Activated naive CD4-positive, alpha-beta T cell treated with anti-CD3 and anti-CD28 coated beads for 36 hours (primary cell): ENCODE measurements around the gene DEFB124. TPM values are rescaled to one million over a fixed set of nuclear protein-coding genes. Genes with fewer than 3 reads are reported as not detected.
"Not testable (repeated sequence)": the region's sequence is repeated elsewhere in the genome, so short reads cannot be mapped to it uniquely, and the experiment has no call there.

Source experiments
- CTCF ChIA-PET: fragments of 350-600 bp; sonication (Branson Sonifier 250); formaldehyde crosslinking; loops from one replicate; lab custom pipeline; 2021; ENCODE audit warnings: antibody characterized with exemption; lab: Charles Lee
- DNase-seq: peaks from one replicate; pipeline ENCODE4 v3.0.0-alpha.2; 2020
- H3K27ac Mint-ChIP-seq: one replicate; pipeline ENCODE4 v1.8.0; 2021; ENCODE audit warnings: mild to moderate bottlenecking, mixed read lengths
- H3K27me3 Mint-ChIP-seq: one replicate; pipeline ENCODE4 v1.8.0; 2021; ENCODE audit warnings: low read depth, mixed read lengths
- H3K36me3 Mint-ChIP-seq: one replicate; pipeline ENCODE4 v1.8.0; 2021; ENCODE audit warnings: low read depth, mixed read lengths
- H3K4me1 Mint-ChIP-seq: one replicate; pipeline ENCODE4 v1.8.0; 2021; ENCODE audit warnings: low read depth, mixed read lengths
- H3K4me3 Mint-ChIP-seq: one replicate; pipeline ENCODE4 v1.8.0; 2021; ENCODE audit warnings: mild to moderate bottlenecking, moderate library complexity, mixed read lengths
- H3K9me3 Mint-ChIP-seq: one replicate; pipeline ENCODE4 v1.8.0; 2021; ENCODE audit warnings: mixed read lengths
- intact Hi-C: fragments of 100-400 bp; cut with micrococcal nuclease; formaldehyde crosslinking; loops from one replicate; pipeline ENCODE4 v1.15.1; 2023
- total RNA-seq, 2 experiments: library from RNA; stranded (reverse); gene quantifications; one replicate each; pipeline ENCODE4 v1.2.3, GENCODE V29; 2021

Gene DEFB124
- total RNA-seq, 2 experiments from 2014 or later, result not detected

- Mint-ChIP-seq H3K4me1 (no peaks in the 10 kb centered on the region), H3K36me3 (no peaks in the 10 kb centered on the region), H3K4me3 (no peak overlapping the region), H3K27me3 (peaks cover 4% of the 10 kb centered on the region), H3K27ac (no peak overlapping the region), H3K9me3 (no peaks in the 10 kb centered on the region)
- no peak for DNase-seq
- CTCF ChIA-PET, result interaction anchor here (0.6 to 4.2 kb wide), 4 partner anchors 9 to 249 kb away, joined by 3 to 23 read pairs (median 3); partner anchors contain the start of gene DEFB123
- intact Hi-C loops, result no loop called here
Observed at GRCh38 chr20:31449511-31450414, 25.2 kb downstream of the DEFB124 start.

GRCh38 chr20:31446084-31446819, 28.7 kb downstream of the DEFB124 start:
- CTCF ChIA-PET, result no interaction called here
- intact Hi-C loops, result no loop called here
- Mint-ChIP-seq H3K27ac (no peak overlapping the region), H3K27me3 (no peaks in the 10 kb centered on the region), H3K4me3 (no peak overlapping the region), H3K4me1 (no peaks in the 10 kb centered on the region), H3K9me3 (no peaks in the 10 kb centered on the region), H3K36me3 (no peaks in the 10 kb centered on the region)
- no peak for DNase-seq

GRCh38 chr20:31440012-31440659, 34.8 kb downstream of the DEFB124 start, which contains the start of gene DEFB123:
Gene DEFB123 (plus strand): TSS chr20:31440632. CDS start chr20:31440699, 67 bp downstream.
- Mint-ChIP-seq H3K9me3 (no peaks in the 10 kb centered on the region), H3K27ac (no peak within 1 kb of the TSS), H3K36me3 (no peaks in the 10 kb centered on the region), H3K4me3 (no peak within 1 kb of the TSS), H3K27me3 (peaks cover 4% of the 10 kb centered on the region), H3K4me1 (no peaks in the 10 kb centered on the region)
- peak; percentile 7 for DNase-seq
- intact Hi-C loops, result no loop called here
- CTCF ChIA-PET, result interaction anchor here (0.7 to 1.4 kb wide), 7 partner anchors 9 to 101 kb away, joined by 3 to 4 read pairs (median 3); no protein-coding TSS in a partner anchor

- intact Hi-C loops, result no loop called here
- Mint-ChIP-seq H3K27me3 (peaks cover 7% of the 10 kb centered on the region), H3K36me3 (no peaks in the 10 kb centered on the region), H3K4me3 (no peak overlapping the region), H3K9me3 (peaks cover 2% of the 10 kb centered on the region), H3K27ac (no peak overlapping the region), H3K4me1 (no peaks in the 10 kb centered on the region)
- CTCF ChIA-PET, result interaction anchor here (1.0 kb wide), 1 partner anchor 11 kb away, joined by 3 read pairs; no protein-coding TSS in a partner anchor
- DNase-seq, result no peak
Observed at GRCh38 chr20:31430568-31431115, 44.3 kb downstream of the DEFB124 start.

GRCh38 chr20:31427576-31427975, 47.4 kb downstream of the DEFB124 start:
- H3K27ac Mint-ChIP-seq, intact Hi-C loops, CTCF ChIA-PET, H3K4me1 Mint-ChIP-seq, H3K36me3 Mint-ChIP-seq, DNase-seq, H3K9me3 Mint-ChIP-seq, H3K27me3 Mint-ChIP-seq, H3K4me3 Mint-ChIP-seq: not testable (repeated sequence)

DNA sequence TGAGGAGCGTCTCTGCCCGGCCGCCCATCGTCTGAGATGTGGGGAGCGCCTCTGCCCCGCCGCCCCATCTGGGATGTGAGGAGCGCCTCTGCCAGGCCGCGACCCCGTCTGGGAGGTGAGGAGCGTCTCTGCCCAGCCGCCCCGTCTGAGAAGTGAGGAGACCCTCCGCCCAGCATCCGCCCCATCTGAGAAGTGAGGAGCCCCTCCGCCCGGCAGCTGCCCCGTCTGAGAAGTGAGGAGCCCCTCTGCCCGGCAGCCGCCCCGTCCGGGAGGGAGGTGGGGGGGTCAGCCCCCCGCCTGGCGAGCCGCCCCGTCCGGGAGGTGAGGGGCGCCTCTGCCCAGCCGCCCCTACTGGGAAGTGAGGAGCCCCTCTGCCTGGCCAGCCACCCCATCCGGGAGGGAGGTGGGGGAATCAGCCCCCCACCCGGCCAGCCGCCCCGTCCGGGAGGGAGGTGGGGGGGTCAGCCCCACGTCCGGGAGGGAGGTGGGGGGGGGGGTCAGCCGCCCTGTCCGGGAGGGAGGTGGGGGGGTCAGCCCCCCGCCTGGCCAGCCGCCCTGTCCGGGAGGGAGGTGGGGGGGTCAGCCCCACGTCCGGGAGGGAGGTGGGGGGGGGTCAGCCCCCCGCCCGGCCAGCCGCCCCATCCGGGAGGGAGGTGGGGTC, 47.9 kb downstream of the DEFB124 start:
- H3K4me1 Mint-ChIP-seq, H3K9me3 Mint-ChIP-seq, CTCF ChIA-PET, H3K27me3 Mint-ChIP-seq, H3K36me3 Mint-ChIP-seq, DNase-seq, intact Hi-C loops, H3K27ac Mint-ChIP-seq, H3K4me3 Mint-ChIP-seq: not testable (repeated sequence)

- CTCF ChIA-PET, result no interaction called here
- H3K9me3 Mint-ChIP-seq, result peaks cover 2% of the 10 kb centered on the region
- no peaks in the 10 kb centered on the region for H3K4me1 Mint-ChIP-seq
- intact Hi-C loops, result no loop called here
- H3K36me3 Mint-ChIP-seq, result no peaks in the 10 kb centered on the region
- no peak overlapping the region for H3K4me3 Mint-ChIP-seq
- peaks cover 2% of the 10 kb centered on the region for H3K27me3 Mint-ChIP-seq
- H3K27ac Mint-ChIP-seq, result no peak overlapping the region
- DNase-seq, result no peak
Observed at GRCh38 chr20:31425797-31426196, 49.1 kb downstream of the DEFB124 start.

DNA sequence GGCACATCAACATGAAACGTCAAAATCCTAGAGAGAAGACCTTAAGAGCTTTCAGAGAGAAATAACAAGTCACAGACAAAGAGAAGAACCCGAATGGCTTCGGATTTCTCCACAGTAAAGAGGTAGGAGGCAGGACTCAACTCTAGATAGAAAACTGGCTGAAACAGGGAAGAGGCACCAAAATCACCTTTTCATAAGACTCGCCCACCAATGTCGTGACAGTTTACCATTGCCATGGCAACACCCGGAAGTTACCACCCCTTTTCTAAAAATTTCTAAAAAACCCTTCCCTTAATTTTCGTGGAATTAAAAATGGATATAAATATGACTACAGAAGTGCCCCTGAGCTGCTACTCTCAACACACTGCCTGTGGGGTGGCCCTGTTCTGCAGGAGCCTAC, 56.6 kb downstream of the DEFB124 start:
- CTCF ChIA-PET, result no interaction called here
- H3K4me1 Mint-ChIP-seq, result no peaks in the 10 kb centered on the region

GRCh38 chr20:31415653-31416052, 59.3 kb downstream of the DEFB124 start:
- H3K4me3 Mint-ChIP-seq, result no peak overlapping the region
- no peaks in the 10 kb centered on the region for H3K36me3 Mint-ChIP-seq
- peaks cover 2% of the 10 kb centered on the region for H3K27me3 Mint-ChIP-seq
- CTCF ChIA-PET, result interaction anchor here (3.6 kb wide), 1 partner anchor 87 kb away, joined by 16 read pairs; no protein-coding TSS in a partner anchor
- DNase-seq, result no peak
- intact Hi-C loops, result no loop called here
- H3K4me1 Mint-ChIP-seq, result no peaks in the 10 kb centered on the region
- no peak overlapping the region for H3K27ac Mint-ChIP-seq
- H3K9me3 Mint-ChIP-seq, result no peaks in the 10 kb centered on the region

More for the DNA sequence above, 56.6 kb downstream of the DEFB124 start:
- intact Hi-C loops, result no loop called here
- Mint-ChIP-seq H3K36me3 (no peaks in the 10 kb centered on the region), H3K4me3 (no peak overlapping the region), H3K9me3 (no peaks in the 10 kb centered on the region), H3K27me3 (peaks cover 2% of the 10 kb centered on the region), H3K27ac (no peak overlapping the region)
- no peak for DNase-seq
